Tibial nerve (tissue), 4 donors: ENCODE measurements around the gene TK1. TPM values are rescaled to one million over a fixed set of nuclear protein-coding genes. Genes with fewer than 3 reads are reported as not detected.

Experiments used
- DNase-seq, 2 donors: peaks; one replicate each; pipeline ENCODE4 v3.0.0-alpha.2; 2019; ENCODE audit warnings: low spot score in 2 of 2
- H3K27ac ChIP-seq, 4 donors: fragments of 200-600 bp; sonication (generic) in 3 of 4; one replicate each; pipeline ENCODE4 v1.5.1; 2017 to 2019; ENCODE audit warnings: mild to moderate bottlenecking in 1 of 4
- H3K27me3 ChIP-seq, 2 donors: fragments of 200-600 bp; sonication (generic) in 1 of 2; one replicate each; pipeline versions ENCODE4 v1.5.1 to v1.6.0; 2017 to 2019
- H3K36me3 ChIP-seq, 3 donors: fragments of 200-600 bp; sonication (generic); one replicate each; pipeline ENCODE4 v1.5.1; 2018 to 2019
- H3K4me1 ChIP-seq, 4 donors: fragments of 200-600 bp; sonication (generic) in 3 of 4; one replicate each; pipeline ENCODE4 v1.5.1; 2017 to 2019
- H3K4me3 ChIP-seq, 4 donors: fragments of 200-600 bp; sonication (generic) in 3 of 4; one replicate each; pipeline ENCODE4 v1.5.1; 2017 to 2019; ENCODE audit warnings: mild to moderate bottlenecking in 1 of 4, moderate library complexity in 1 of 4
- H3K9me3 ChIP-seq, 4 donors: fragments of 200-600 bp; sonication (generic) in 3 of 4; one replicate each; pipeline ENCODE4 v1.5.1; 2017 to 2019
- EP300 ChIP-seq, 2 donors: sonication (generic); formaldehyde crosslinking; IDR thresholded peaks; one replicate each; pipeline ENCODE4 v1.6.1; 2017; ENCODE audit warnings: antibody characterized with exemption in 2 of 2, mild to moderate bottlenecking in 1 of 2
- POLR2A ChIP-seq, 2 donors: fragments of 450-650 bp; IDR thresholded peaks; one replicate each; pipeline ENCODE4 v1.6.1; 2017; ENCODE audit warnings: antibody characterized with exemption in 2 of 2, mild to moderate bottlenecking in 2 of 2, moderate library complexity in 2 of 2
- WGBS, 2 donors: methylation state at CpG; one replicate each; pipeline ENCODE4 v1.1.5; 2018; 5-methylcytosine and 5-hydroxymethylcytosine counted together
- total RNA-seq, 4 donors: library from RNA; depleted of rRNA; stranded (reverse); fragments of >200 nt; gene quantifications; one replicate each; pipeline ENCODE4 v1.1.0, GENCODE V29; 2016
- TF ChIP-seq, protein P1 (sequence below), 5 experiments: fragments of 200-600 bp in 3 of 5; fragments of 450-650 bp in 2 of 5; sonication (generic) in 3 of 5; IDR thresholded peaks; one replicate each; pipeline ENCODE4 v1.5.1; 2016 to 2019; ENCODE audit warnings: antibody characterized with exemption in 5 of 5, mild to moderate bottlenecking in 3 of 5, moderate library complexity in 2 of 5

The TK1 gene
- total RNA-seq, 4 donors from 2014 or later: 1.0 to 6.6 (median 1.6) TPM

DNA sequence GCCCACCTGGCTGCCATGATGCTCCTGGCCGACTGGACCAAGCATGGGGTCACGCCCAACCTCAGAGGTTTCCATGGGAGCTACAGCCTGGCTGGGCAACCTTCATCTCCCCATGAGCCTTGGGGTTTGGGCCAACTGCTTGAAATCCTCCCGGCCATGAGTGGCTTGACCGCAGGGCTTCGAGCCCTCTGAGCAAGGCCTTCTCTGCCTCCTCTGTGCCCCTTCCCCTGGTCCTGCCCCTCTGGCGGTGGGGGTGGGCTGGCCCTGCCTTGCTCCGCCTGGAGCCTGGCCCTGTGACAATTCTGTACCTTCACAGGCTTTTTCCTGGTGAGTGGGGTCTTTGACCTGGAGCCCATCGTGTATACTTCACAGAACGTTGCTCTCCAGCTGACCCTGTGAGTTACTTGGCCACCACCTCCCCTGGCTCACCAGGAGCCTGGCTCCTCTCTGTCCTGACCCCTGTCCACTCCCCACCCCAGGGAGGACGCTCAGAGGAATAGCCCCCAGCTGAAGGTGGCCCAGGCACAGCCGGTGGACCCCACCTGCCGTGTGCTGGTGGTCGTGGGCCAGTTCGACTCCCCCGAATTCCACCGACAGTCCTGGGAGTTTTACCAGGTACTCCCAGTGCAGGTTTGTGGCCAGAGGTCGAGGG lies 18.4 kb upstream of the TK1 start:
- 81 to 92% methylated on average over 14 to 16 of the region's 17 CpGs for WGBS, 2 donors
- TF ChIP-seq, protein P1, sequence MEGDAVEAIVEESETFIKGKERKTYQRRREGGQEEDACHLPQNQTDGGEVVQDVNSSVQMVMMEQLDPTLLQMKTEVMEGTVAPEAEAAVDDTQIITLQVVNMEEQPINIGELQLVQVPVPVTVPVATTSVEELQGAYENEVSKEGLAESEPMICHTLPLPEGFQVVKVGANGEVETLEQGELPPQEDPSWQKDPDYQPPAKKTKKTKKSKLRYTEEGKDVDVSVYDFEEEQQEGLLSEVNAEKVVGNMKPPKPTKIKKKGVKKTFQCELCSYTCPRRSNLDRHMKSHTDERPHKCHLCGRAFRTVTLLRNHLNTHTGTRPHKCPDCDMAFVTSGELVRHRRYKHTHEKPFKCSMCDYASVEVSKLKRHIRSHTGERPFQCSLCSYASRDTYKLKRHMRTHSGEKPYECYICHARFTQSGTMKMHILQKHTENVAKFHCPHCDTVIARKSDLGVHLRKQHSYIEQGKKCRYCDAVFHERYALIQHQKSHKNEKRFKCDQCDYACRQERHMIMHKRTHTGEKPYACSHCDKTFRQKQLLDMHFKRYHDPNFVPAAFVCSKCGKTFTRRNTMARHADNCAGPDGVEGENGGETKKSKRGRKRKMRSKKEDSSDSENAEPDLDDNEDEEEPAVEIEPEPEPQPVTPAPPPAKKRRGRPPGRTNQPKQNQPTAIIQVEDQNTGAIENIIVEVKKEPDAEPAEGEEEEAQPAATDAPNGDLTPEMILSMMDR (IDR thresholded peaks at IDR 0.05): no peak
- TF ChIP-seq POLR2A (IDR thresholded peaks at IDR 0.05) (no peak), EP300 (IDR thresholded peaks at IDR 0.05) (no peak)
- Histone ChIP-seq H3K4me1 (no peaks in the 10 kb centered on the region), H3K9me3 (no peaks in the 10 kb centered on the region), H3K36me3 (peaks cover 0 to 72% (median 0%) of the 10 kb centered on the region in 3 donors), H3K27me3 (no peaks in the 10 kb centered on the region), H3K27ac (no peak overlapping the region), H3K4me3 (no peak overlapping the region)
- no peak for DNase-seq

DNA sequence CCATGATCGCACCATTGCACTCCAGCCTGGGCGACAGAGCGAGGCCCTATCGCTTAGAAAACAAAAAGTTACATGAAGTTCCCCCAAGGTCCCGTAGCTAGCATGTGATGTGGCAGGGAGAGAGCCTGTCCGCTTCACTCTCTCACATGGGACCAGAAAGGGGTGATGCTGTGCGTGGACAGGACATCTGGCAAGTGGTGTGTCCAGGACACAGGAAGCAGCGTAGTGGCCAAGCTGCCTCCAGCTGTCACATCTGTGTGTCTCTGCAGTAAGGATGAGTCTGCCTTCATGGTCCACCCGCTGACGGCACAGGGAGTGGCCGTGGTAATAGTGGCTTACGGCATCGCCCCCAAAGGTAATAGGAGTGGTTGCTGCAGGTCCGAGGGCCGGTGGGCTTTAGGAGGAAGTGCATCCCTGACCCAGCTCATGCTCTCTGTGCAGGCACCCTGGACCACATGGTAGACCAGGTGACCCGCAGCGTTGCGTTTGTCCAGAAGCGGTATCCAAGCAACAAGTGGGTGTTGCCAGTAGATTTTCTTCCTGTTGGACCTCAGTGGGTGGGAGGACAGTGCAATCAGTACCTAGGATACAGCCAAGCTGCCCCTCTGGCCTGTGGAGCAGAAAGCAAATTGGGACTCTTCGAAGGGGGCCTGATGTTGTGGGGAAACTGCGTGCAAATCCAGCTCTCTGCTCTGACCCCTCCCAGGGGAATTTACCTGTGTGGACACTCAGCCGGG lies 17.7 kb upstream of the TK1 start:
- TF ChIP-seq, protein P1 (IDR thresholded peaks at IDR 0.05): no peak
- TF ChIP-seq EP300 (IDR thresholded peaks at IDR 0.05) (no peak), POLR2A (IDR thresholded peaks at IDR 0.05) (no peak)
- Histone ChIP-seq H3K27ac (no peak overlapping the region), H3K36me3 (peaks cover 0 to 77% (median 0%) of the 10 kb centered on the region in 3 donors), H3K9me3 (no peaks in the 10 kb centered on the region), H3K27me3 (no peaks in the 10 kb centered on the region), H3K4me1 (no peaks in the 10 kb centered on the region), H3K4me3 (no peak overlapping the region)
- DNase-seq: no peak
- WGBS, 2 donors: 90 to 91% methylated on average over 22 of the region's 22 CpGs

DNA sequence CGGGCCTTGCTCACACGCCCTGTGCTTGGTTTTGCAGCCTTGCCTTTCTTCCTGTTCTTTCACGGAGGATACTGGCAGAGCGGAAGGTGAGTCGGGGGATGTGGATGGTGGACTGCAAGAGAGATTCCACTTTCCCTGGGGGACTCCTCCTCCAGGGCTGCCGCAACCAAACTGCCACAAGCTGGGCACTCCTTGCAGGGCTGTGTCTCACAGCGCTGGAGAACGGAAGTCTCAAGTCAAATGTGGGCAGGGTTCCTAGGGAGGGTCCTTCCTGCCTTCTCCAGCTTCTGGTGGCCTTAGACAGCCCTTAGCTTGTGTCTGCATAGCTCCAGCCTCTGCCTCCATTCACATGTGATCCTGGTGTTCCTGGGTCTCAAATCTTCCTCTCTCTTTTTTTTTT lies 15.8 kb upstream of the TK1 start:
- Histone ChIP-seq H3K27me3 (no peaks in the 10 kb centered on the region), H3K4me1 (no peaks in the 10 kb centered on the region), H3K4me3 (no peak overlapping the region), H3K36me3 (peaks cover 0 to 89% (median 0%) of the 10 kb centered on the region in 3 donors), H3K9me3 (no peaks in the 10 kb centered on the region), H3K27ac (no peak overlapping the region)
- 86 to 94% methylated on average over 8 of the region's 8 CpGs for WGBS, 2 donors
- no peak for TF ChIP-seq EP300 (IDR thresholded peaks at IDR 0.05)
- no peak for TF ChIP-seq POLR2A (IDR thresholded peaks at IDR 0.05)
- TF ChIP-seq, protein P1 (IDR thresholded peaks at IDR 0.05): no peak
- DNase-seq: no peak

GRCh38 chr17:78200451-78200850 lies 13.6 kb upstream of the TK1 start:
- TF ChIP-seq, protein P1 (IDR thresholded peaks at IDR 0.05): no peak
- TF ChIP-seq POLR2A (IDR thresholded peaks at IDR 0.05): no peak
- no peak for TF ChIP-seq EP300 (IDR thresholded peaks at IDR 0.05)
- H3K27me3 ChIP-seq: no peaks in the 10 kb centered on the region
- WGBS, 2 donors: 80 to 88% methylated on average over 6 of the region's 6 CpGs
- no peaks in the 10 kb centered on the region for H3K4me1 ChIP-seq
- H3K27ac ChIP-seq: no peak overlapping the region
- peaks cover 0 to 92% (median 0%) of the 10 kb centered on the region in 3 donors for H3K36me3 ChIP-seq
- no peak for DNase-seq
- H3K4me3 ChIP-seq: no peak overlapping the region
- H3K9me3 ChIP-seq: no peaks in the 10 kb centered on the region
